Thyroid gland (tissue), 4 donors: Measurements from ENCODE around the gene CPO. TPM values are rescaled to one million over a fixed set of nuclear protein-coding genes. Genes with fewer than 3 reads are reported as not detected.

ENCODE experiments used
- DNase-seq, 2 donors: peaks; one replicate each; pipeline ENCODE4 v3.0.0-alpha.2; 2019
- H3K27ac ChIP-seq, 3 donors: fragments of 200-600 bp; sonication (generic); 1 replicate in 2 of 3; 2 replicates in 1 of 3; pipeline ENCODE4 v1.5.1; 2016 to 2019; ENCODE audit warnings: mild to moderate bottlenecking in 1 of 3, moderate library complexity in 1 of 3
- H3K27me3 ChIP-seq: fragments of 200-600 bp; sonication (generic); one replicate; pipeline ENCODE4 v1.5.1; 2019
- H3K36me3 ChIP-seq, 2 donors: fragments of 200-600 bp; sonication (generic); one replicate each; pipeline ENCODE4 v1.5.1; 2016 to 2019
- H3K4me1 ChIP-seq, 2 donors: fragments of 200-600 bp; sonication (generic); one replicate each; pipeline ENCODE4 v1.5.1; 2017 to 2019
- H3K4me3 ChIP-seq, 3 donors: fragments of 200-600 bp; sonication (generic); replicated peaks in 1 of 3; 1 replicate in 2 of 3; 2 replicates in 1 of 3; pipeline ENCODE4 v1.5.1; 2016; ENCODE audit warnings: mild to moderate bottlenecking in 1 of 3
- H3K9me3 ChIP-seq: fragments of 200-600 bp; sonication (generic); one replicate; pipeline ENCODE4 v1.5.1; 2017
- CTCF ChIP-seq, 6 experiments: fragments of 200-600 bp in 3 of 6; fragments of 450-650 bp in 3 of 6; sonication (generic) in 3 of 6; IDR thresholded peaks; one replicate each; pipeline ENCODE4 v1.5.1; 2016 to 2019; ENCODE audit warnings: antibody characterized with exemption in 6 of 6, mild to moderate bottlenecking in 2 of 6, inconsistent platforms in 1 of 6, moderate library complexity in 1 of 6
- POLR2A ChIP-seq, 2 donors: fragments of 450-650 bp; IDR thresholded peaks; one replicate each; pipeline ENCODE4 v1.6.1; 2017; ENCODE audit warnings: antibody characterized with exemption in 2 of 2, mild to moderate bottlenecking in 2 of 2, moderate library complexity in 1 of 2
- whole genome bisulfite sequencing, 2 donors: methylation state at CpG; one replicate each; pipeline ENCODE4 v1.1.5; 2017; 5-methylcytosine and 5-hydroxymethylcytosine counted together
- intact Hi-C: fragments of 100-400 bp; cut with DNase I; formaldehyde crosslinking; loops from one replicate; pipeline ENCODE4 v1.15.1; 2023
- total RNA-seq, 4 donors: library from RNA; depleted of rRNA; stranded (reverse); fragments of >200 nt; gene quantifications; one replicate each; pipeline ENCODE4 v1.2.3, GENCODE V29; 2016

Gene CPO
- total RNA-seq, 4 donors from 2014 or later = 0.40 to 2.1 (median 1.1) TPM; not detected in 1

- Histone ChIP-seq H3K4me1 (peaks cover 0 to 7% of the 10 kb centered on the region in 2 donors), H3K27ac (no peak overlapping the region), H3K36me3 (no peaks in the 10 kb centered on the region), H3K9me3 (no peaks in the 10 kb centered on the region), H3K27me3 (no peaks in the 10 kb centered on the region), H3K4me3 (no peak overlapping the region)
- DNase-seq = no peak
- intact Hi-C loops = no loop called here
- TF ChIP-seq CTCF (IDR thresholded peaks at IDR 0.05) (no peak), POLR2A (IDR thresholded peaks at IDR 0.05) (no peak)
These were observed 57.3 kb downstream of the CPO start for GRCh38 chr2:206996556-206997065.

- no peak for DNase-seq
- Histone ChIP-seq H3K27ac (no peak overlapping the region), H3K36me3 (no peaks in the 10 kb centered on the region), H3K4me1 (no peaks in the 10 kb centered on the region), H3K27me3 (no peaks in the 10 kb centered on the region), H3K4me3 (no peak overlapping the region), H3K9me3 (no peaks in the 10 kb centered on the region)
- no peak for TF ChIP-seq POLR2A (IDR thresholded peaks at IDR 0.05)
- no peak for TF ChIP-seq CTCF (IDR thresholded peaks at IDR 0.05)
- intact Hi-C loops = no loop called here
- 56 to 58% methylated on average over 1 of the region's 1 CpG for WGBS, 2 donors
These were observed 69.0 kb downstream of the CPO start for GRCh38 chr2:207008105-207008990.

GRCh38 chr2:207012461-207012860, 73.1 kb downstream of the CPO start:
- intact Hi-C loops = no loop called here
- Histone ChIP-seq H3K27me3 (no peaks in the 10 kb centered on the region), H3K4me1 (no peaks in the 10 kb centered on the region), H3K4me3 (no peak overlapping the region), H3K36me3 (no peaks in the 10 kb centered on the region), H3K9me3 (no peaks in the 10 kb centered on the region), H3K27ac (no peak overlapping the region)
- no peak for DNase-seq
- 42 to 43% methylated on average over 1 of the region's 1 CpG for WGBS, 2 donors
- TF ChIP-seq CTCF (IDR thresholded peaks at IDR 0.05) (no peak), POLR2A (IDR thresholded peaks at IDR 0.05) (no peak)

GRCh38 chr2:207014424-207014823, 75.1 kb downstream of the CPO start:
- DNase-seq = no peak
- H3K36me3 ChIP-seq = no peaks in the 10 kb centered on the region
- no peaks in the 10 kb centered on the region for H3K9me3 ChIP-seq
- H3K27me3 ChIP-seq = no peaks in the 10 kb centered on the region
- TF ChIP-seq POLR2A (IDR thresholded peaks at IDR 0.05) = no peak
- no peak for TF ChIP-seq CTCF (IDR thresholded peaks at IDR 0.05)
- H3K27ac ChIP-seq = no peak overlapping the region
- no peaks in the 10 kb centered on the region for H3K4me1 ChIP-seq
- H3K4me3 ChIP-seq = no peak overlapping the region
- intact Hi-C loops = no loop called here
- 81 to 87% methylated on average over 2 of the region's 2 CpGs for WGBS, 2 donors

- intact Hi-C loops = no loop called here
- DNase-seq = no peak
- TF ChIP-seq CTCF (IDR thresholded peaks at IDR 0.05) = no peak
- TF ChIP-seq POLR2A (IDR thresholded peaks at IDR 0.05) = no peak
- no peaks in the 10 kb centered on the region for H3K9me3 ChIP-seq
- H3K27me3 ChIP-seq = no peaks in the 10 kb centered on the region
- WGBS, 2 donors = 68 to 75% methylated on average over 3 of the region's 3 CpGs
- no peak overlapping the region for H3K27ac ChIP-seq
- H3K4me1 ChIP-seq = no peaks in the 10 kb centered on the region
- no peaks in the 10 kb centered on the region for H3K36me3 ChIP-seq
- H3K4me3 ChIP-seq = no peak overlapping the region
These were observed 76.6 kb downstream of the CPO start for GRCh38 chr2:207015901-207016300.
